Coronary artery (tissue), 2 donors: ENCODE results near the gene PRRC1.

Experiments
- DNase-seq: peaks from one replicate; pipeline ENCODE4 v3.0.0-alpha.2; 2017; ENCODE audit warnings: low spot score
- H3K27ac ChIP-seq, 2 donors: fragments of 200-600 bp; sonication (generic); one replicate each; pipeline ENCODE4 v1.5.1; 2016 to 2019
- H3K4me3 ChIP-seq: fragments of 200-600 bp; sonication (generic); 2 replicates; pipeline ENCODE4 v1.5.1; 2016; ENCODE audit warnings: mild to moderate bottlenecking, moderate library complexity
- TF ChIP-seq, protein P1 (sequence below): fragments of 200-600 bp; sonication (generic); IDR thresholded peaks from one replicate; pipeline ENCODE4 v1.5.1; 2019; ENCODE audit warnings: antibody characterized with exemption

Gene PRRC1

GRCh38 chr5:127505905-127506304, 11.5 kb upstream of the PRRC1 start:
- H3K27ac ChIP-seq, result no peak overlapping the region
- TF ChIP-seq, protein P1, sequence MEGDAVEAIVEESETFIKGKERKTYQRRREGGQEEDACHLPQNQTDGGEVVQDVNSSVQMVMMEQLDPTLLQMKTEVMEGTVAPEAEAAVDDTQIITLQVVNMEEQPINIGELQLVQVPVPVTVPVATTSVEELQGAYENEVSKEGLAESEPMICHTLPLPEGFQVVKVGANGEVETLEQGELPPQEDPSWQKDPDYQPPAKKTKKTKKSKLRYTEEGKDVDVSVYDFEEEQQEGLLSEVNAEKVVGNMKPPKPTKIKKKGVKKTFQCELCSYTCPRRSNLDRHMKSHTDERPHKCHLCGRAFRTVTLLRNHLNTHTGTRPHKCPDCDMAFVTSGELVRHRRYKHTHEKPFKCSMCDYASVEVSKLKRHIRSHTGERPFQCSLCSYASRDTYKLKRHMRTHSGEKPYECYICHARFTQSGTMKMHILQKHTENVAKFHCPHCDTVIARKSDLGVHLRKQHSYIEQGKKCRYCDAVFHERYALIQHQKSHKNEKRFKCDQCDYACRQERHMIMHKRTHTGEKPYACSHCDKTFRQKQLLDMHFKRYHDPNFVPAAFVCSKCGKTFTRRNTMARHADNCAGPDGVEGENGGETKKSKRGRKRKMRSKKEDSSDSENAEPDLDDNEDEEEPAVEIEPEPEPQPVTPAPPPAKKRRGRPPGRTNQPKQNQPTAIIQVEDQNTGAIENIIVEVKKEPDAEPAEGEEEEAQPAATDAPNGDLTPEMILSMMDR, result no peak
- no peak overlapping the region for H3K4me3 ChIP-seq
- no peak for DNase-seq

DNA sequence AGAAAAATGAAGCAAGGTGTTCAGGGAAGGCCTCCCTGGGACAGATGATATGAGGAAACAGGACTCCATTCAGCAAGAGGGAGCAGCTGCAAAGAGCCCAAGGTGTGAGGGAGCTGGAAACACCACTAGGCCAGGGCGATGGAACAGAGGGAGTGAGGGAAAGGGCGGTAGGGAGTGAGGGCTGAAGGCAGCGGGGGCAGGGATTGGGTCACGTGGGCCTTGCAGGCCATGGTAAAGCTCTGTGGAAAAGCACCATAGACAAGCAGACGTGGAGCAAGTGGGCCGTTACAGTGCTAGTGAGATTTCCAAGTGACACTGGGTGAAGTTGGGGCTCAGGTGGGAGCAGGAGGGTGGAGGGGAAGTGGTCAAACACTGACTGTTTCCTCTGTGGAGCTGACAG, 10.8 kb upstream of the PRRC1 start:
- DNase-seq, result no peak
- TF ChIP-seq, protein P1, result no peak
- Histone ChIP-seq H3K4me3 (no peak overlapping the region), H3K27ac (no peak overlapping the region)

GRCh38 chr5:127508644-127509373, 8.6 kb upstream of the PRRC1 start:
- DNase-seq, result no peak

DNA sequence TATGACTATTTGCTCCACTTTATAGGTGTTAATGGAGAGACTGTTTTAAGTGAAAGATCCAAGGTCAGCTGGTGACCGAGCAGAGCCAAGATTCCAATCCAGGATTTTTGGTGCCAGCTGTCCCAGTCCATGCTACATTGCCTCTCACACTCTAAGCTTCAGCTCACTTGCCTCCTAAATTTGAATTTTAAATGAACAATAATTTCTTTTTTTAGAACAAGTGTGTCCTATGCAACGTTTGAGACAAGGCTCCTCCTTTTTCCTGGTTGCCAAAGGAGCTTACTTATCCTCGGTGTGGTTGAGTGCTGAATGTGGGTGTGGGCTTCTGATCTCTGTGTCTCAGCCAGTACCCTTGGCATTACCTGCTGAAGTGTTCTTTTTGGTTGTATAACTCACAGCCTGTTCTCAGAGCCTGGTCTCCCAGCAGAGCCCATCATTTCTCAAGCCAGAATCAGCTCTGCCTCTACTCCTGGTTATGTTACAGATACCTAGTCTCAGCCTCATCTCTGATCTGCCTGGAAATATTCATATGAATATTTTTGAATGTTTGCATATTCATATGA, 4.0 kb upstream of the PRRC1 start:
- no peak for DNase-seq
- TF ChIP-seq, protein P1, result no peak
- Histone ChIP-seq H3K27ac (no peak overlapping the region), H3K4me3 (no peak overlapping the region)

More at GRCh38 chr5:127508644-127509373, 8.6 kb upstream of the PRRC1 start:
- TF ChIP-seq, protein P1, result no peak
- Histone ChIP-seq H3K4me3 (no peak overlapping the region), H3K27ac (no peak overlapping the region)

- no peak for DNase-seq
- Histone ChIP-seq H3K27ac (no peak overlapping the region), H3K4me3 (no peak overlapping the region)
- TF ChIP-seq, protein P1, result no peak
Measured at GRCh38 chr5:127514816-127515215, 2.6 kb upstream of the PRRC1 start.

GRCh38 chr5:127515693-127516440, 1.6 kb upstream of the PRRC1 start:
- no peak for DNase-seq
- Histone ChIP-seq H3K4me3 (no peak overlapping the region), H3K27ac (no peak overlapping the region)
- TF ChIP-seq, protein P1, result no peak
